GM23338 (cell line): ENCODE results near the gene THSD1. TPM values are rescaled to one million over a fixed set of nuclear protein-coding genes. Genes with fewer than 3 reads are reported as not detected.

Experiments
- ATAC-seq: fragments of 200-7000 bp; cut with Tn5 transposase; 3 replicates; pipeline ENCODE4 v1.9.1; 2020
- DNase-seq: peaks from one replicate; pipeline ENCODE4 v3.0.0-alpha.2; 2015; ENCODE audit warnings: low spot score
- H2AFZ ChIP-seq: fragments of 200-600 bp; sonication (generic); 2 replicates; pipeline ENCODE4 v1.8.0; 2016; ENCODE audit warnings: antibody characterized with exemption, mild to moderate bottlenecking, moderate library complexity
- H3F3A ChIP-seq: fragments of 200-600 bp; sonication (generic); replicated peaks from 2 replicates; pipeline ENCODE4 v1.8.0; 2017; ENCODE audit warnings: antibody characterized with exemption, mixed run types, low read depth
- H3K27ac ChIP-seq: fragments of 200-600 bp; sonication (generic); 2 replicates; pipeline ENCODE4 v1.6.1; 2016; ENCODE audit warnings: low read depth
- H3K27me3 ChIP-seq: fragments of 200-600 bp; sonication (generic); 2 replicates; pipeline ENCODE4 v1.8.0; 2016; ENCODE audit warnings: mild to moderate bottlenecking, mixed run types, moderate library complexity; ENCODE audit not compliant: insufficient read depth
- H3K36me3 ChIP-seq: fragments of 200-600 bp; sonication (generic); 2 replicates; pipeline ENCODE4 v1.8.0; 2016; ENCODE audit warnings: mild to moderate bottlenecking; ENCODE audit not compliant: insufficient read depth
- H3K4me1 ChIP-seq: fragments of 200-600 bp; sonication (generic); 2 replicates; pipeline ENCODE4 v1.8.0; 2016; ENCODE audit warnings: mild to moderate bottlenecking, moderate library complexity; ENCODE audit not compliant: insufficient read depth
- H3K4me2 ChIP-seq: fragments of 200-600 bp; sonication (generic); 2 replicates; pipeline ENCODE4 v1.7.1; 2017; ENCODE audit warnings: mixed run types
- H3K4me3 ChIP-seq: fragments of 200-600 bp; sonication (generic); 2 replicates; pipeline ENCODE4 v1.6.1; 2016; ENCODE audit warnings: mixed run types
- H3K79me2 ChIP-seq: fragments of 200-600 bp; sonication (generic); replicated peaks from 2 replicates; pipeline ENCODE4 v1.8.0; 2017; ENCODE audit warnings: mild to moderate bottlenecking; ENCODE audit not compliant: insufficient read depth
- H3K9me2 ChIP-seq: fragments of 200-600 bp; sonication (generic); 2 replicates; pipeline ENCODE4 v1.8.0; 2017; ENCODE audit not compliant: insufficient read depth
- H4K20me1 ChIP-seq: fragments of 200-600 bp; sonication (generic); replicated peaks from 2 replicates; pipeline ENCODE4 v1.8.0; 2017; ENCODE audit warnings: mild to moderate bottlenecking; ENCODE audit not compliant: insufficient read depth
- H3K27ac Mint-ChIP-seq: 2 replicates; pipeline ENCODE4 v1.8.0; 2020; ENCODE audit warnings: inconsistent platforms, mild to moderate bottlenecking, moderate library complexity, mixed read lengths
- H3K27me3 Mint-ChIP-seq: 3 replicates; pipeline ENCODE4 v1.8.0; 2022; ENCODE audit warnings: low read depth, mild to moderate bottlenecking, moderate library complexity, mixed read lengths, inconsistent platforms; ENCODE audit not compliant: insufficient read depth, poor library complexity
- H3K36me3 Mint-ChIP-seq: 3 replicates; pipeline ENCODE4 v1.8.0; 2021; ENCODE audit warnings: low read depth, mild to moderate bottlenecking, inconsistent platforms, moderate library complexity, mixed read lengths
- H3K4me1 Mint-ChIP-seq: 3 replicates; pipeline ENCODE4 v1.8.0; 2020; ENCODE audit warnings: mild to moderate bottlenecking, inconsistent platforms, mixed read lengths
- H3K4me3 Mint-ChIP-seq: 3 replicates; pipeline ENCODE4 v1.8.0; 2021; ENCODE audit warnings: moderate library complexity, mild to moderate bottlenecking, inconsistent platforms, mixed read lengths
- H3K9me3 Mint-ChIP-seq: 3 replicates; pipeline ENCODE4 v1.8.0; 2020; ENCODE audit warnings: moderate library complexity, mild to moderate bottlenecking, inconsistent platforms, mixed read lengths
- CTCF ChIP-seq, 2 experiments: fragments of 200-600 bp in 1 of 2; sonication (generic) in 1 of 2; conservative IDR thresholded peaks; 2 replicates each; pipeline versions ENCODE4 v1.5.1 to v1.6.1; 2016 to 2017; ENCODE audit warnings: antibody characterized with exemption in 2 of 2, low read depth in 2 of 2, mild to moderate bottlenecking in 2 of 2, moderate library complexity in 1 of 2
- ETS1 ChIP-seq: IDR thresholded peaks from 2 replicates; pipeline ENCODE4 v1.6.1; 2016; ENCODE audit warnings: antibody characterized with exemption
- EZH2phosphoT487 ChIP-seq: fragments of 200-600 bp; sonication (generic); IDR thresholded peaks from one replicate; pipeline ENCODE4 v1.8.1; 2018; ENCODE audit warnings: antibody characterized with exemption; ENCODE audit not compliant: unreplicated experiment
- JUNB ChIP-seq: IDR thresholded peaks from one replicate; pipeline ENCODE4 v1.6.1; 2016; ENCODE audit warnings: antibody characterized with exemption; ENCODE audit not compliant: unreplicated experiment
- NANOG ChIP-seq: IDR thresholded peaks from 2 replicates; pipeline ENCODE4 v1.6.1; 2016; ENCODE audit warnings: antibody characterized with exemption, borderline replicate concordance
- POLR2AphosphoS5 ChIP-seq: IDR thresholded peaks from 2 replicates; pipeline ENCODE4 v1.6.1; 2016; ENCODE audit warnings: antibody characterized with exemption, low read depth
- REST ChIP-seq: IDR thresholded peaks from one replicate; pipeline ENCODE4 v1.6.1; 2018; ENCODE audit warnings: antibody characterized with exemption; ENCODE audit not compliant: unreplicated experiment
- STAT1 ChIP-seq: IDR thresholded peaks from one replicate; pipeline ENCODE4 v1.6.1; 2016; ENCODE audit warnings: antibody characterized with exemption; ENCODE audit not compliant: unreplicated experiment
- ZNF331 ChIP-seq: fragments of 250-450 bp; sonication (Bioruptor Pico); IDR thresholded peaks from 2 replicates; pipeline ENCODE4 v1.5.0; 2020; ENCODE audit warnings: low read depth, mild to moderate bottlenecking, moderate library complexity
- polyA plus RNA-seq: library from polyadenylated mRNA; unstranded; fragments of >200 nt; fragmentation: Nextera tagmentation; extraction: Ambion mirVana; gene quantifications from 2 replicates; pipeline ENCODE4 v1.2.1, GENCODE V29; 2016
- total RNA-seq: library from RNA; depleted of rRNA; stranded (reverse); fragments of >200 nt; shearing (Covaris generic); gene quantifications from 2 replicates; pipeline ENCODE4 v1.2.3, GENCODE V29; 2014
- TF ChIP-seq, protein P1 (sequence below): fragments of 250-450 bp; sonication (Bioruptor Pico); IDR thresholded peaks from 2 replicates; pipeline ENCODE4 v1.5.0; 2020; ENCODE audit warnings: mild to moderate bottlenecking, moderate library complexity

The THSD1 gene
- total and polyA plus RNA-seq, 2 experiments from 2014 or later: 0.69 TPM; not detected in 1

GRCh38 chr13:52393572-52394357 lies 12.2 kb downstream of the THSD1 start:
- no peaks in the 10 kb centered on the region for H3F3A ChIP-seq
- TF ChIP-seq NANOG: no peak
- TF ChIP-seq POLR2AphosphoS5: no peak
- no peak for TF ChIP-seq ETS1
- no peak for TF ChIP-seq ZNF331
- no peak for TF ChIP-seq REST
- TF ChIP-seq STAT1: no peak
- no peak for TF ChIP-seq CTCF (conservative IDR thresholded peaks at IDR 0.05; ENCODE audit: low read depth in 2 of 2)
- no peak for TF ChIP-seq JUNB
- TF ChIP-seq, protein P1, sequence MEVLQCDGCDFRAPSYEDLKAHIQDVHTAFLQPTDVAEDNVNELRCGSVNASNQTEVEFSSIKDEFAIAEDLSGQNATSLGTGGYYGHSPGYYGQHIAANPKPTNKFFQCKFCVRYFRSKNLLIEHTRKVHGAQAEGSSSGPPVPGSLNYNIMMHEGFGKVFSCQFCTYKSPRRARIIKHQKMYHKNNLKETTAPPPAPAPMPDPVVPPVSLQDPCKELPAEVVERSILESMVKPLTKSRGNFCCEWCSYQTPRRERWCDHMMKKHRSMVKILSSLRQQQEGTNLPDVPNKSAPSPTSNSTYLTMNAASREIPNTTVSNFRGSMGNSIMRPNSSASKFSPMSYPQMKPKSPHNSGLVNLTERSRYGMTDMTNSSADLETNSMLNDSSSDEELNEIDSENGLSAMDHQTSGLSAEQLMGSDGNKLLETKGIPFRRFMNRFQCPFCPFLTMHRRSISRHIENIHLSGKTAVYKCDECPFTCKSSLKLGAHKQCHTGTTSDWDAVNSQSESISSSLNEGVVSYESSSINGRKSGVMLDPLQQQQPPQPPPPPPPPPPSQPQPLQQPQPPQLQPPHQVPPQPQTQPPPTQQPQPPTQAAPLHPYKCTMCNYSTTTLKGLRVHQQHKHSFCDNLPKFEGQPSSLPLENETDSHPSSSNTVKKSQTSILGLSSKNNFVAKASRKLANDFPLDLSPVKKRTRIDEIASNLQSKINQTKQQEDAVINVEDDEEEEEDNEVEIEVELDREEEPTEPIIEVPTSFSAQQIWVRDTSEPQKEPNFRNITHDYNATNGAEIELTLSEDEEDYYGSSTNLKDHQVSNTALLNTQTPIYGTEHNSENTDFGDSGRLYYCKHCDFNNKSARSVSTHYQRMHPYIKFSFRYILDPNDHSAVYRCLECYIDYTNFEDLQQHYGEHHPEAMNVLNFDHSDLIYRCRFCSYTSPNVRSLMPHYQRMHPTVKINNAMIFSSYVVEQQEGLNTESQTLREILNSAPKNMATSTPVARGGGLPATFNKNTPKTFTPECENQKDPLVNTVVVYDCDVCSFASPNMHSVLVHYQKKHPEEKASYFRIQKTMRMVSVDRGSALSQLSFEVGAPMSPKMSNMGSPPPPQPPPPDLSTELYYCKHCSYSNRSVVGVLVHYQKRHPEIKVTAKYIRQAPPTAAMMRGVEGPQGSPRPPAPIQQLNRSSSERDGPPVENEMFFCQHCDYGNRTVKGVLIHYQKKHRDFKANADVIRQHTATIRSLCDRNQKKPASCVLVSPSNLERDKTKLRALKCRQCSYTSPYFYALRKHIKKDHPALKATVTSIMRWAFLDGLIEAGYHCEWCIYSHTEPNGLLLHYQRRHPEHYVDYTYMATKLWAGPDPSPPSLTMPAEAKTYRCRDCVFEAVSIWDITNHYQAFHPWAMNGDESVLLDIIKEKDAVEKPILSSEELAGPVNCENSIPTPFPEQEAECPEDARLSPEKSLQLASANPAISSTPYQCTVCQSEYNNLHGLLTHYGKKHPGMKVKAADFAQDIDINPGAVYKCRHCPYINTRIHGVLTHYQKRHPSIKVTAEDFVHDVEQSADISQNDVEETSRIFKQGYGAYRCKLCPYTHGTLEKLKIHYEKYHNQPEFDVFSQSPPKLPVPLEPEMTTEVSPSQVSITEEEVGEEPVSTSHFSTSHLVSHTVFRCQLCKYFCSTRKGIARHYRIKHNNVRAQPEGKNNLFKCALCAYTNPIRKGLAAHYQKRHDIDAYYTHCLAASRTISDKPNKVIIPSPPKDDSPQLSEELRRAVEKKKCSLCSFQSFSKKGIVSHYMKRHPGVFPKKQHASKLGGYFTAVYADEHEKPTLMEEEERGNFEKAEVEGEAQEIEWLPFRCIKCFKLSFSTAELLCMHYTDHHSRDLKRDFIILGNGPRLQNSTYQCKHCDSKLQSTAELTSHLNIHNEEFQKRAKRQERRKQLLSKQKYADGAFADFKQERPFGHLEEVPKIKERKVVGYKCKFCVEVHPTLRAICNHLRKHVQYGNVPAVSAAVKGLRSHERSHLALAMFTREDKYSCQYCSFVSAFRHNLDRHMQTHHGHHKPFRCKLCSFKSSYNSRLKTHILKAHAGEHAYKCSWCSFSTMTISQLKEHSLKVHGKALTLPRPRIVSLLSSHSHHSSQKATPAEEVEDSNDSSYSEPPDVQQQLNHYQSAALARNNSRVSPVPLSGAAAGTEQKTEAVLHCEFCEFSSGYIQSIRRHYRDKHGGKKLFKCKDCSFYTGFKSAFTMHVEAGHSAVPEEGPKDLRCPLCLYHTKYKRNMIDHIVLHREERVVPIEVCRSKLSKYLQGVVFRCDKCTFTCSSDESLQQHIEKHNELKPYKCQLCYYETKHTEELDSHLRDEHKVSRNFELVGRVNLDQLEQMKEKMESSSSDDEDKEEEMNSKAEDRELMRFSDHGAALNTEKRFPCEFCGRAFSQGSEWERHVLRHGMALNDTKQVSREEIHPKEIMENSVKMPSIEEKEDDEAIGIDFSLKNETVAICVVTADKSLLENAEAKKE (CRISPR knock-in tag): no peak
- no peak for TF ChIP-seq EZH2phosphoT487
- no peak overlapping the region for H3K27ac ChIP-seq
- H3K79me2 ChIP-seq: no peaks in the 10 kb centered on the region
- H3K4me2 ChIP-seq: no peak overlapping the region
- H3K9me2 ChIP-seq: no peaks in the 10 kb centered on the region
- no peak for DNase-seq
- no peaks in the 10 kb centered on the region for H3K36me3 ChIP-seq
- peaks cover 2% of the 10 kb centered on the region for H3K27me3 Mint-ChIP-seq
- no peaks in the 10 kb centered on the region for H3K36me3 Mint-ChIP-seq
- ATAC-seq: no peak
- H3K4me1 ChIP-seq: no peaks in the 10 kb centered on the region
- H3K9me3 Mint-ChIP-seq: no peaks in the 10 kb centered on the region
- H4K20me1 ChIP-seq: no peaks in the 10 kb centered on the region
- H3K27me3 ChIP-seq: no peaks in the 10 kb centered on the region
- no peak overlapping the region for H3K4me3 ChIP-seq
- H3K4me1 Mint-ChIP-seq: no peaks in the 10 kb centered on the region
- H3K4me3 Mint-ChIP-seq: no peak overlapping the region; the same call in 2 of the 3 replicates
- H2AFZ ChIP-seq: no peak overlapping the region
- H3K27ac Mint-ChIP-seq: no peak overlapping the region
